Subcutaneous adipose tissue (tissue), 4 donors: ENCODE measurements around the gene OCA2. TPM values are rescaled to one million over a fixed set of nuclear protein-coding genes. Genes with fewer than 3 reads are reported as not detected.

Experiments
- CTCF ChIP-seq: fragments of 450-650 bp; IDR thresholded peaks from one replicate; pipeline ENCODE4 v1.5.1; 2016; ENCODE audit warnings: low read depth, mild to moderate bottlenecking, control low read depth, antibody characterized with exemption, moderate library complexity
- total RNA-seq, 4 donors: library from RNA; depleted of rRNA; stranded (reverse); fragments of >200 nt; gene quantifications; one replicate each; pipeline ENCODE4 v1.1.0, GENCODE V29; 2016

OCA2 gene
- total RNA-seq, 4 donors from 2014 or later, result 1.1 TPM; not detected in 3

DNA sequence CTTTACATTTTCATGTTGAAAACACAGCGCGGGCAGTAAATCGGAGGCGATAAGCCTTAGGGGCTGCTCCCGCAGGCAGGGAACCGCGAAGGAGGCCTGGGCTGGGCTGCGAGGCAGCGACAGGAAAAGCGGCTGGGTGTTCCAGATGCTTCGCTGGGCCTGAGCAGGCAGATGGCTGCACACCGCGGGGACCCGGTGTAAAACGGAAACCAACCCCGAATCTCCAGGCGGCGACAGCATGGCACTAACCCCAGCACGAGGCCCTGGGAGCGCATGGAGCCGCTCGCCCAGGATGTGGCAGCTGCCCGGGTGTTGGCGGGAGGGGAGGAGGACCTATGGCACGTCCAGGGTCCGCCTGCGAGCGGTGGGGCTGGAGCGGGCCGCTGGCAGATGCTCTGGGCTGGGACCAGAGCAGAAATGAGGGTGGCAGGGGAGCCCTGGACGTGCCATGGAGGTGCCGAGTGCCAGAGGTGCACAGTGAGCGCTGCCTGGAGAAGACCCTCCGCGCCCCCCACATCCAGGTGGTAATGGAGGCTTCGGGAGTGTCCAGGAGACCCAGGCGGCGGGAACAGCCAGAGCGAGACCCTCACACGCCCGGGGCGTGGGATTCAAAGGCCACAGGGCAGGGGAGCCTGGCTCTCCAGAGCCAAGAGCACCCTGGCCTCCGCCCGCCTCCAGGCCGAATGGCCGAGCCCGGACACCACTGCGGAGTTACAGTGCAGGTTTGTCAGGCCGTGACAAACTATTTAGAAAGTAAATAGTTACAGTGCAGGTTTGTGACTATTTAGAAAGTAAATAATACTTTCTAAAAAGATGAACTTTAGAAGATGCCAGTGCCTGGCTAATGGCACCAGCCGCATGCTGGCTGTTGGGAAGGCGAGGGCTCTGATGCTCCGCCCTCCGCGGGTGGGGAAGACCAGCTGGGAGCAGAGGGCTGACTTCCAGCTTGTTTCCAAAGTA, 293.6 kb downstream of the OCA2 start:
- TF ChIP-seq CTCF, result no peak

GRCh38 chr15:27804569-27805260, 294.4 kb downstream of the OCA2 start:
- no peak for TF ChIP-seq CTCF

DNA sequence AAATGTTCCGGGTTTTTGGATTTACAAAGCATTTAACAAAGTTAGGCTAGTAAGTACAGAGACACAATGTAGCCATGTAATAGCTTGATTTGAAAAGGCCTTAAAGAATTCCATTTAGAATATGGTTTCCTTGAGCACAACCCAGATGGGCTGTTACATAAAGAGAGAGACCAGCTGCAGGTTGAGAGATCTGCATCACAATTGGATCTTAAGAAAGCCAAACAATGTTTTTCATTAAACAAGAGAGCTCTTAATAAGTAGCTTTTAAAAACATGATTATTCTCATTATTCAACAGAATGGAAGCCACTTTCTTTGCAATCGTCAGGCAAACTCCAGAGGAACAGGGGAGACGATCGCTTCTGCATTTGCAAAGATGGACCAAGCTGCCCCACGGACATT, 300.3 kb downstream of the OCA2 start:
- no peak for TF ChIP-seq CTCF

- TF ChIP-seq CTCF, result no peak
Measured at GRCh38 chr15:27797765-27798164, 301.4 kb downstream of the OCA2 start.

GRCh38 chr15:27796405-27797320, 302.5 kb downstream of the OCA2 start:
- no peak for TF ChIP-seq CTCF

GRCh38 chr15:27792756-27793264, 306.3 kb downstream of the OCA2 start:
- TF ChIP-seq CTCF, result no peak
